HFF-Myc (cell line): ENCODE data around the gene DGCR6.
"Not testable (repeated sequence)": the region's sequence is repeated elsewhere in the genome, so short reads cannot be mapped to it uniquely, and the experiment has no call there.

ENCODE experiments used
- DNase-seq: peaks from one replicate; pipeline ENCODE4 v3.0.0-alpha.2; 2011; ENCODE audit warnings: low read depth; ENCODE audit errors: extremely low read depth
- H3K4me3 ChIP-seq: replicated peaks from 2 replicates; pipeline ENCODE4 v1.5.1; 2011; ENCODE audit warnings: low read depth, mild to moderate bottlenecking, control low read depth, low read length
- TF ChIP-seq, protein P1 (sequence below): IDR thresholded peaks from 2 replicates; pipeline ENCODE4 v1.5.1; 2012; ENCODE audit warnings: mild to moderate bottlenecking, low read depth, low read length, control low read depth; ENCODE audit errors: missing control alignments

The DGCR6 gene

GRCh38 chr22:18929459-18929858, 23.3 kb downstream of the DGCR6 start:
- DNase-seq: no peak
- H3K4me3 ChIP-seq: no peak overlapping the region
- TF ChIP-seq, protein P1, sequence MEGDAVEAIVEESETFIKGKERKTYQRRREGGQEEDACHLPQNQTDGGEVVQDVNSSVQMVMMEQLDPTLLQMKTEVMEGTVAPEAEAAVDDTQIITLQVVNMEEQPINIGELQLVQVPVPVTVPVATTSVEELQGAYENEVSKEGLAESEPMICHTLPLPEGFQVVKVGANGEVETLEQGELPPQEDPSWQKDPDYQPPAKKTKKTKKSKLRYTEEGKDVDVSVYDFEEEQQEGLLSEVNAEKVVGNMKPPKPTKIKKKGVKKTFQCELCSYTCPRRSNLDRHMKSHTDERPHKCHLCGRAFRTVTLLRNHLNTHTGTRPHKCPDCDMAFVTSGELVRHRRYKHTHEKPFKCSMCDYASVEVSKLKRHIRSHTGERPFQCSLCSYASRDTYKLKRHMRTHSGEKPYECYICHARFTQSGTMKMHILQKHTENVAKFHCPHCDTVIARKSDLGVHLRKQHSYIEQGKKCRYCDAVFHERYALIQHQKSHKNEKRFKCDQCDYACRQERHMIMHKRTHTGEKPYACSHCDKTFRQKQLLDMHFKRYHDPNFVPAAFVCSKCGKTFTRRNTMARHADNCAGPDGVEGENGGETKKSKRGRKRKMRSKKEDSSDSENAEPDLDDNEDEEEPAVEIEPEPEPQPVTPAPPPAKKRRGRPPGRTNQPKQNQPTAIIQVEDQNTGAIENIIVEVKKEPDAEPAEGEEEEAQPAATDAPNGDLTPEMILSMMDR: no peak

DNA sequence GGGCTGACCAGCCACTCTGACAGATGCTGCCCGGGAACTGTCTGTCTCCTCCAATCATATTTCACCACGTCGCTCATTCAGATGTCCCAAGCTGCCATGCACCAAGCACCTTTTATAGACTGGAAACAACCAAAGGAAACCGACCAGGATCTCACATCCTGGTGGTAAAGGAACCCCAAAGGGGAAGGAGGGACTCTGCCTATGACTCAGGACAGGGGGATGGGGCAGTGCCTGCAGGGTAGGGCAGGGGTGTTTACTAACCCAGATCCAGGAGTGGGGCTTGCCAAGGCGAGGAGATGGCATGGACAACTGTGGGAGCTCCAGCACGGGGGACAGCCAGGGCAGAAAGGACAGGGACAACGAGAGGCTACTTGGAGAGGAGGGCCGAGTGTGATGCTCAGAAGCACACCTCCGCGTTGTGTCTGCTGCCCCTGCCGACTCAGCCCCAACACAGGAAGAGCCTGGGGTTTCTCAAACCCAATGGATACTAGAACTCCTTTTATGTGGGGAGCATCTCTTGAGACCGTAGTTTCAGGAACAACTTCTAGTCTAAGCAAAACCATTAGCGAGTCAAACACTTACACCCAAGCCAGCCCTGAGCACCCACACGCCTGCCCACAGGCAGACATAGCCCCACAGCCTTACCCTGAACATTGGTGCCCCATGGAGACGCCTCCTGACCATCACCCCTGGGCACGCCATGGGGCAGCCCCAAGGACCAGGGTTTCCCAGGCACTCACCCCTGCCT, 26.0 kb downstream of the DGCR6 start:
- H3K4me3 ChIP-seq: no peak overlapping the region
- TF ChIP-seq, protein P1: no peak
- no peak for DNase-seq

GRCh38 chr22:18933914-18934313, 27.8 kb downstream of the DGCR6 start:
- H3K4me3 ChIP-seq: no peak overlapping the region
- TF ChIP-seq, protein P1: no peak

GRCh38 chr22:18934688-18935087, 28.6 kb downstream of the DGCR6 start:
- not testable (repeated sequence) for H3K4me3 ChIP-seq, DNase-seq

More at GRCh38 chr22:18933914-18934313, 27.8 kb downstream of the DGCR6 start:
- DNase-seq: no peak

GRCh38 chr22:18935889-18936529, 29.9 kb downstream of the DGCR6 start, which contains the start of gene PRODH:
TSS of gene PRODH (minus strand) at chr22:18936293. CDS start at chr22:18936287, 6 bp downstream.
- TF ChIP-seq, protein P1: no peak
- no peak for DNase-seq
- H3K4me3 ChIP-seq: no peak within 1 kb of the TSS

DNA sequence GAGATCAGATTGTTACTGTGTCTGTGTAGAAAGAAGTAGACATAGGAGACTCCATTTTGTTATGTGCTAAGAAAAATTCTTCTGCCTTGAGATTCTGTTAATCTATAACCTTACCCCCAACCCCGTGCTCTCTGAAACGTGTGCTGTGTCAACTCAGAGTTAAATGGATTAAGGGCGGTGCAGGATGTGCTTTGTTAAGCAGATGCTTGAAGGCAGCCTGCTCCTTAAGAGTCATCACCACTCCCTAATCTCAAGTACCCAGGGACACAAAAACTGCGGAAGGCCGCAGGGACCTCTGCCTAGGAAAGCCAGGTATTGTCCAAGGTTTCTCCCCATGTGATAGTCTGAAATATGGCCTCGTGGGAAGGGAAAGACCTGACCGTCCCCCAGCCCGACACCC, 32.6 kb downstream of the DGCR6 start:
- H3K4me3 ChIP-seq, DNase-seq: not testable (repeated sequence)

DNA sequence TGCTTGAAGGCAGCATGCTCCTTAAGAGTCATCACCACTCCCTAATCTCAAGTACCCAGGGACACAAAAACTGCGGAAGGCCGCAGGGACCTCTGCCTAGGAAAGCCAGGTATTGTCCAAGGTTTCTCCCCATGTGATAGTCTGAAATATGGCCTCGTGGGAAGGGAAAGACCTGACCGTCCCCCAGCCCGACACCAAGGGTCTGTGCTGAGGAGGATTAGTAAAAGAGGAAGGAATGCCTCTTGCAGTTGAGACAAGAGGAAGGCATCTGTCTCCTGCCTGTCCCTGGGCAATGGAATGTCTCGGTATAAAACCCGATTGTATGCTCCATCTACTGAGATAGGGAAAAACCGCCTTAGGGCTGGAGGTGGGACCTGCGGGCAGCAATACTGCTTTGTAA, 41.0 kb downstream of the DGCR6 start:
- not testable (repeated sequence) for H3K4me3 ChIP-seq, DNase-seq

GRCh38 chr22:18947905-18948304, 41.8 kb downstream of the DGCR6 start:
- no peak overlapping the region for H3K4me3 ChIP-seq
- DNase-seq: no peak
- TF ChIP-seq, protein P1: no peak
